K562 (cell line): ENCODE data around the gene MRPL44. TPM values are rescaled to one million over a fixed set of nuclear protein-coding genes. Genes with fewer than 3 reads are reported as not detected.

Source experiments
- ATAC-seq: fragments of 200-7000 bp; cut with Tn5 transposase; 3 replicates; pipeline ENCODE4 v1.9.1; 2020; ENCODE audit warnings: moderate library complexity
- BruUV-seq: library from RNA; stranded (reverse); fragments of 400-500 nt; replicated peaks from 2 replicates; lab custom pipeline; 2021; lab: Mats Ljungman, UMichigan
- CTCF ChIA-PET: fragments of 300-600 bp; formaldehyde crosslinking; extraction: SDS; loops from one replicate; lab custom pipeline; 2021; ENCODE audit warnings: low intra/inter-chr PET ratio; lab: Yijun Ruan, JAX
- POLR2A ChIA-PET: fragments of 300-600, 350-650 bp; sonication (Branson Sonifier 250); formaldehyde crosslinking; extraction: SDS; loops from one replicate; lab custom pipeline; 2021; ENCODE audit warnings: antibody characterized with exemption, inconsistent platforms; lab: Yijun Ruan, JAX
- DNase-seq, 4 experiments: peaks; one replicate each; pipeline versions ENCODE4 v3.0.0 to v3.0.0-alpha.2; 2011 to 2018; ENCODE audit warnings: low spot score in 3 of 4, mixed read lengths in 3 of 4; ENCODE audit errors: extremely low read depth in 1 of 4
- FAIRE-seq: peaks from 2 replicates; lab custom pipeline; 2011; peaks lifted over from hg19 to GRCh38; lab: Jason Lieb, UNC
- H2AFZ ChIP-seq: 2 replicates; pipeline ENCODE4 v1.6.0; 2011; ENCODE audit warnings: low read depth, low read length, control low read depth, inconsistent platforms
- H3K27ac ChIP-seq: fragments of 200-600 bp; 3 replicates; pipeline ENCODE4 v1.8.0; 2011; ENCODE audit warnings: low read depth, mild to moderate bottlenecking, control low read depth, inconsistent platforms, low read length, moderate library complexity, mixed read lengths; ENCODE audit errors: extremely low read depth
- H3K27me3 ChIP-seq, 2 experiments: fragments of 300-600 bp in 1 of 2; 2 replicates in 1 of 2; 3 replicates in 1 of 2; pipeline versions ENCODE4 v1.6.0 to v1.8.0; 2011; ENCODE audit warnings: inconsistent platforms in 2 of 2, low read length in 2 of 2, mild to moderate bottlenecking in 1 of 2, mixed read lengths in 1 of 2, moderate library complexity in 1 of 2; ENCODE audit not compliant: control insufficient read depth in 2 of 2, insufficient read depth in 2 of 2
- H3K36me3 ChIP-seq: fragments of 300-600 bp; 3 replicates; pipeline ENCODE4 v1.8.0; 2011; ENCODE audit warnings: mild to moderate bottlenecking, low read length, inconsistent platforms; ENCODE audit not compliant: control insufficient read depth, insufficient read depth
- H3K4me1 ChIP-seq, 2 experiments: fragments of 200-600 bp in 1 of 2; replicated peaks in 1 of 2; 2 replicates in 1 of 2; 3 replicates in 1 of 2; pipeline versions ENCODE4 v1.5.1 to v1.8.0; 2011; ENCODE audit warnings: inconsistent platforms in 2 of 2, low read length in 2 of 2, mild to moderate bottlenecking in 1 of 2, mixed read lengths in 1 of 2, moderate library complexity in 1 of 2; ENCODE audit not compliant: control insufficient read depth in 2 of 2, insufficient read depth in 2 of 2
- H3K4me2 ChIP-seq: 2 replicates; pipeline ENCODE4 v1.6.1; 2011; ENCODE audit warnings: low read length, control low read depth, inconsistent platforms, mixed read lengths; ENCODE audit not compliant: insufficient read depth
- H3K4me3 ChIP-seq: fragments of 200-600 bp; sonication (generic), shearing (Covaris generic); 2 replicates; pipeline ENCODE4 v1.5.1; 2016; ENCODE audit warnings: control low read depth, inconsistent platforms
- H3K79me2 ChIP-seq: fragments of 200-600 bp; 3 replicates; pipeline ENCODE4 v1.8.0; 2011; ENCODE audit warnings: low read length, inconsistent platforms; ENCODE audit not compliant: control insufficient read depth, insufficient read depth
- H3K9ac ChIP-seq, 2 experiments: 2 replicates each; pipeline versions ENCODE4 v1.6.0 to v1.6.1; 2011; ENCODE audit warnings: low read depth in 2 of 2, low read length in 2 of 2, control low read depth in 1 of 2, inconsistent platforms in 1 of 2, mild to moderate bottlenecking in 1 of 2, mixed read lengths in 1 of 2; ENCODE audit not compliant: insufficient read depth in 1 of 2
- H3K9me1 ChIP-seq: one replicate; pipeline ENCODE4 v1.6.0; 2011; ENCODE audit warnings: inconsistent platforms, mild to moderate bottlenecking, low read length, moderate library complexity; ENCODE audit not compliant: control insufficient read depth, insufficient read depth
- H3K9me3 ChIP-seq: replicated peaks from 2 replicates; pipeline ENCODE4 v1.5.1; 2011; ENCODE audit warnings: low read depth, low read length, inconsistent platforms; ENCODE audit not compliant: control insufficient read depth, insufficient read depth
- H4K20me1 ChIP-seq: replicated peaks from 2 replicates; pipeline ENCODE4 v1.6.1; 2011; ENCODE audit warnings: low read length, inconsistent platforms, mixed read lengths; ENCODE audit not compliant: control insufficient read depth, insufficient read depth
- EP300 ChIP-seq: IDR thresholded peaks from 2 replicates; pipeline ENCODE4 v1.6.1; 2012; ENCODE audit warnings: low read length, improper control_type of control experiment
- GTF2F1 ChIP-seq: IDR thresholded peaks from 2 replicates; pipeline ENCODE4 v1.6.1; 2011; ENCODE audit warnings: low read depth, low read length, improper control_type of control experiment
- HMG20A ChIP-seq: fragments of 450-650 bp; formaldehyde crosslinking; conservative IDR thresholded peaks from 2 replicates; pipeline ENCODE4 v1.4.0; 2020; ENCODE audit warnings: mild to moderate bottlenecking, mixed read lengths
- NR4A1 ChIP-seq, 2 experiments: fragments of 250-450 bp in 1 of 2; fragments of 450-650 bp in 1 of 2; sonication (Bioruptor Pico) in 1 of 2; IDR thresholded peaks; 2 replicates each; pipeline versions ENCODE4 v1.4.0 to v1.6.1; 2016 to 2020; ENCODE audit warnings: mild to moderate bottlenecking in 2 of 2, missing compliant biosample characterization in 1 of 2, missing genetic modification characterization in 1 of 2, moderate library complexity in 1 of 2
- WHSC1 ChIP-seq: IDR thresholded peaks from one replicate; pipeline ENCODE4 v1.6.1; 2012; ENCODE audit warnings: low read length, control low read depth, inconsistent platforms
- ZBTB43 ChIP-seq: sonication (generic); formaldehyde crosslinking; IDR thresholded peaks from 2 replicates; pipeline ENCODE4 v1.8.0; 2023; ENCODE audit warnings: mild to moderate bottlenecking, missing genetic modification reagents
- in situ Hi-C: fragments of 300-500 bp; cut with MboI; formaldehyde crosslinking; loops from 4 replicates; pipeline ENCODE4 v1.15.0; 2018; ENCODE audit warnings: inconsistent platforms, mixed read lengths
- intact Hi-C: fragments of 100-400 bp; cut with micrococcal nuclease; formaldehyde crosslinking; loops from 2 replicates; pipeline ENCODE4 v1.14.2; 2022
- polyA plus RNA-seq, 8 experiments: library from polyadenylated mRNA; depleted of rRNA in 4 of 8; stranded (reverse) in 5 of 8; unstranded in 3 of 8; fragments of >200 nt; fragmentation: Nextera tagmentation in 2 of 8; fragmentation: Illumina TruSeq in 1 of 8; extraction: Ambion mirVana in 2 of 8; extraction: Trizol in 1 of 8; gene quantifications; 2 replicates each; pipeline versions ENCODE4 v1.2.1 to v1.2.3, GENCODE V29; 2011 to 2014; ENCODE audit warnings: inconsistent platforms in 1 of 8, missing spikeins in 1 of 8
- total RNA-seq, 7 experiments: library from RNA; depleted of rRNA in 6 of 7; stranded (reverse); fragments of >200 nt in 6 of 7; fragmentation: Illumina TruSeq in 2 of 7; extraction: Trizol in 2 of 7; gene quantifications; 2 replicates each; pipeline versions ENCODE4 v1.2.1 to v1.2.3, GENCODE V29; 2011 to 2021; ENCODE audit warnings: low replicate concordance in 1 of 7
- TF ChIP-seq, protein P1 (sequence below): fragments of 450-650 bp; formaldehyde crosslinking; IDR thresholded peaks from 2 replicates; pipeline ENCODE4 v1.4.0; 2020; ENCODE audit warnings: mild to moderate bottlenecking, moderate library complexity

Gene MRPL44
- total and polyA plus RNA-seq, 9 of the 15 experiments (the other 6 are each of a cell fraction or from before 2014, with no cell fraction given): 10.4 to 26.0 (median 20.2) TPM

- ATAC-seq (no peak), DNase-seq (no peak), FAIRE-seq (no peak)
- Histone ChIP-seq H3K9me1 (no peaks in the 10 kb centered on the region), H3K9ac (no peak overlapping the region), H3K36me3 (no peaks in the 10 kb centered on the region), H3K4me2 (no peak overlapping the region), H3K4me1 (peaks cover 0 to 2% of the 10 kb centered on the region in 2 experiments; a peak in 4 of 5 replicates), H3K9me3 (peaks cover 2% of the 10 kb centered on the region; the same call in 1 of the 2 replicates), H3K4me3 (no peak overlapping the region), H4K20me1 (0 out of 2 replicates have a peak, but pooled peaks cover 5% of the 10 kb centered on the region), H3K79me2 (peaks cover 14% of the 10 kb centered on the region), H2AFZ (no peak overlapping the region), H3K27me3 (no peaks in the 10 kb centered on the region), H3K27ac (no peak overlapping the region)
- CTCF ChIA-PET: no interaction called here
- POLR2A ChIA-PET: no interaction called here
- intact Hi-C loops (no loop called here), in situ Hi-C loops (no loop called here)
- no TSS peak for BruUV-seq
- TF ChIP-seq EP300 (no peak), WHSC1 (no peak), ZBTB43 (CRISPR knock-in tag) (no peak), NR4A1 (CRISPR knock-in tag; IDR thresholded peaks at IDR 0.05) (no peak), NR4A1 (tag; IDR thresholded peaks at IDR 0.05) (no peak), HMG20A (CRISPR knock-in tag) (no peak), GTF2F1 (no peak)
- TF ChIP-seq, protein P1, sequence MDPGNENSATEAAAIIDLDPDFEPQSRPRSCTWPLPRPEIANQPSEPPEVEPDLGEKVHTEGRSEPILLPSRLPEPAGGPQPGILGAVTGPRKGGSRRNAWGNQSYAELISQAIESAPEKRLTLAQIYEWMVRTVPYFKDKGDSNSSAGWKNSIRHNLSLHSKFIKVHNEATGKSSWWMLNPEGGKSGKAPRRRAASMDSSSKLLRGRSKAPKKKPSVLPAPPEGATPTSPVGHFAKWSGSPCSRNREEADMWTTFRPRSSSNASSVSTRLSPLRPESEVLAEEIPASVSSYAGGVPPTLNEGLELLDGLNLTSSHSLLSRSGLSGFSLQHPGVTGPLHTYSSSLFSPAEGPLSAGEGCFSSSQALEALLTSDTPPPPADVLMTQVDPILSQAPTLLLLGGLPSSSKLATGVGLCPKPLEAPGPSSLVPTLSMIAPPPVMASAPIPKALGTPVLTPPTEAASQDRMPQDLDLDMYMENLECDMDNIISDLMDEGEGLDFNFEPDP (CRISPR knock-in tag): no peak
Observed at GRCh38 chr2:223935459-223936125, 21.7 kb upstream of the MRPL44 start.
